DMS 273 (cell line): Measurements from ENCODE around the gene SUSD1.
A peak's percentile ranks its signal among the peaks of the same experiment; 100 is the strongest.
"Not testable (repeated sequence)": the region's sequence is repeated elsewhere in the genome, so short reads cannot be mapped to it uniquely, and the experiment has no call there.

Experiments used
- DNase-seq: peaks from one replicate; lab custom pipeline; 2025; ENCODE audit not compliant: unreplicated experiment; lab: John Stamatoyannopoulos, UW

SUSD1 gene

GRCh38 chr9:112104401-112104800, 70.7 kb downstream of the SUSD1 start:
- DNase-seq = peak; percentile 71

GRCh38 chr9:112103405-112103804, 71.7 kb downstream of the SUSD1 start:
- DNase-seq = no peak

GRCh38 chr9:112097712-112098688, 77.1 kb downstream of the SUSD1 start:
- DNase-seq = peak; percentile 82

GRCh38 chr9:112094948-112095681, 80.0 kb downstream of the SUSD1 start:
- DNase-seq = no peak

- no peak for DNase-seq
Measured at GRCh38 chr9:112094241-112094640, 80.9 kb downstream of the SUSD1 start.

- no peak for DNase-seq
Measured at GRCh38 chr9:112093870-112094216, 81.3 kb downstream of the SUSD1 start.

GRCh38 chr9:112093147-112093869, 81.8 kb downstream of the SUSD1 start:
- no peak for DNase-seq

GRCh38 chr9:112091810-112092209, 83.3 kb downstream of the SUSD1 start:
- peak; percentile 29 for DNase-seq

GRCh38 chr9:112087506-112087905, 87.6 kb downstream of the SUSD1 start:
- no peak for DNase-seq

- DNase-seq = peak; percentile 30
Measured at GRCh38 chr9:112086627-112087026, 88.5 kb downstream of the SUSD1 start.

- no peak for DNase-seq
Measured at GRCh38 chr9:112084907-112085306, 90.2 kb downstream of the SUSD1 start.

- no peak for DNase-seq
Measured at GRCh38 chr9:112084334-112084733, 90.8 kb downstream of the SUSD1 start.

- DNase-seq = no peak
Measured at GRCh38 chr9:112081918-112082729, 93.0 kb downstream of the SUSD1 start.

- no peak for DNase-seq
Measured at GRCh38 chr9:112080831-112081542, 94.1 kb downstream of the SUSD1 start.

- DNase-seq = no peak
Measured at GRCh38 chr9:112078432-112078831, 96.7 kb downstream of the SUSD1 start.

- DNase-seq = no peak
Measured at GRCh38 chr9:112076814-112077213, 98.3 kb downstream of the SUSD1 start.

GRCh38 chr9:112075009-112075378, 100.1 kb downstream of the SUSD1 start:
- DNase-seq = no peak

GRCh38 chr9:112074250-112075008, 100.7 kb downstream of the SUSD1 start:
- DNase-seq = peak; percentile 70

GRCh38 chr9:112073639-112074173, 101.4 kb downstream of the SUSD1 start:
- not testable (repeated sequence) for DNase-seq
